H1 (cell line): ENCODE data around the gene COL5A2. TPM values are rescaled to one million over a fixed set of nuclear protein-coding genes. Genes with fewer than 3 reads are reported as not detected.

Source experiments
- EP300 ChIP-seq, 2 experiments: IDR thresholded peaks; 1 replicate in 1 of 2; 2 replicates in 1 of 2; pipeline ENCODE4 v1.6.1; 2011 to 2012; ENCODE audit warnings: low read depth in 2 of 2, low read length in 2 of 2, mild to moderate bottlenecking in 2 of 2, borderline replicate concordance in 1 of 2, inconsistent platforms in 1 of 2, moderate library complexity in 1 of 2
- FOSL1 ChIP-seq: IDR thresholded peaks from 2 replicates; pipeline ENCODE4 v1.6.1; 2011; ENCODE audit warnings: mild to moderate bottlenecking, low read depth, low read length, moderate library complexity; ENCODE audit not compliant: insufficient read depth
- GABPA ChIP-seq: IDR thresholded peaks from 2 replicates; pipeline ENCODE4 v1.6.1; 2011; ENCODE audit warnings: mild to moderate bottlenecking, low read length, moderate library complexity, borderline replicate concordance; ENCODE audit not compliant: insufficient read depth
- KDM4A ChIP-seq: IDR thresholded peaks from one replicate; pipeline ENCODE4 v1.7.1; 2012; ENCODE audit warnings: low read depth, mild to moderate bottlenecking, moderate library complexity, low read length, inconsistent platforms; ENCODE audit not compliant: severe bottlenecking
- NANOG ChIP-seq: IDR thresholded peaks from 2 replicates; pipeline ENCODE4 v1.6.1; 2011; ENCODE audit warnings: low read length, low read depth, mild to moderate bottlenecking, inconsistent platforms; ENCODE audit not compliant: insufficient read depth, poor library complexity, severe bottlenecking
- PHF8 ChIP-seq: fragments of 200-600 bp; sonication (generic); conservative IDR thresholded peaks from 2 replicates; pipeline ENCODE4 v1.7.1; 2012; ENCODE audit warnings: low read depth, mild to moderate bottlenecking, inconsistent platforms, low read length, moderate library complexity
- RBBP5 ChIP-seq: IDR thresholded peaks from 2 replicates; pipeline ENCODE4 v1.7.1; 2012; ENCODE audit warnings: low read depth, mild to moderate bottlenecking, inconsistent platforms, low read length, moderate library complexity, borderline replicate concordance
- SAP30 ChIP-seq: fragments of 300-600 bp; sonication (generic); IDR thresholded peaks from 2 replicates; pipeline ENCODE4 v1.7.1; 2012; ENCODE audit warnings: low read length, moderate library complexity, mild to moderate bottlenecking, inconsistent platforms; ENCODE audit not compliant: insufficient read depth, insufficient replicate concordance
- SUZ12 ChIP-seq: fragments of 200-600 bp; sonication (generic); IDR thresholded peaks from 2 replicates; pipeline ENCODE4 v1.6.1; 2012; ENCODE audit warnings: mild to moderate bottlenecking, inconsistent platforms, low read length, moderate library complexity, mixed read lengths
- polyA plus RNA-seq, 7 experiments: library from polyadenylated mRNA; depleted of rRNA in 3 of 7; stranded (reverse) in 5 of 7; unstranded in 2 of 7; fragments of >200 nt in 5 of 7; fragments of 200-250 nt in 2 of 7; gene quantifications; 1 replicate in 5 of 7; 2 replicates in 1 of 7; 4 replicates in 1 of 7; pipeline versions ENCODE4 v1.2.1 to v1.2.3, GENCODE V29; 2011 to 2013; ENCODE audit warnings: missing spikeins in 2 of 7, mixed read lengths in 2 of 7
- total RNA-seq: library from RNA; stranded (reverse); fragmentation: NEBNext Ultra II Directional; extraction: Animal tissue kit (Norgen Biotek cat#: 25700); gene quantifications from 2 replicates; pipeline ENCODE4 v1.2.1, GENCODE V29; 2021

Gene COL5A2
- total and polyA plus RNA-seq, 2 of the 8 experiments (the other 6 are each of a cell fraction or from before 2014, with no cell fraction given), result 4.7 to 24.2 TPM

DNA sequence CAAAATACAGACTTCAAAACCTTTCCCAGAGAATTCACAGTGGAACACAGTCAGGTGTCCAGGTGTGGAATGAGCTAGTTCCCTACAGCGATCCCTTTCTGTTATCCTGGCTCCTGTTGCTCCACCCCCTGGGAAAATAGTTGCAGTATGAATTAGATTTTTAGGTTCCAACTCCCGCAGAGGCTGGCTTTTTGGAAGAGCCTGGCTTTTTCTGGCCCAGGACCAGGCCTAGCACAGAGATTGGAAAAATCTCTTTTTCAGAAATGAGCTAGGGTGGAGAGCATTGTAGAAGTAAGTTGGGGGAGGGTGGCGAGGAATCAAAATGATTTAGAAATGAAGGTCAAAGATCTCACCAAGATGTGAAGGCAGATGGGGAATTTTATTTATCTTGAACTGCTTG, 27.1 kb downstream of the COL5A2 start (continued):
- TF ChIP-seq KDM4A (no peak), EP300 (IDR thresholded peaks at IDR 0.05; ENCODE audit: borderline replicate concordance in 1 of 2, low read depth in 2 of 2, low read length in 2 of 2) (no peak), PHF8 (no peak), SUZ12 (no peak), NANOG (no peak), GABPA (no peak), SAP30 (no peak), FOSL1 (no peak), RBBP5 (no peak)
